ENCODE data around the gene PRODH2. TPM values are rescaled to one million over a fixed set of nuclear protein-coding genes. Genes with fewer than 3 reads are reported as not detected.

PRODH2 gene
- total and polyA plus RNA-seq, 10 of the 15 experiments (the other 5 are each of a cell fraction or from before 2014, with no cell fraction given): 0.07 TPM; not detected in 9

GRCh38 chr19:35753634-35754369 lies 58.8 kb downstream of the PRODH2 start:
- POLR2A ChIA-PET: no interaction called here
- no peak overlapping the region for H3K4me2 ChIP-seq (ENCODE audit: control insufficient read depth, insufficient read depth)
- peaks cover 12% of the 10 kb centered on the region for H3K4me1 ChIP-seq (ENCODE audit: control insufficient read depth, insufficient read depth, low read length)
- FAIRE-seq: no peak
- CTCF ChIA-PET: no interaction called here
- H4K20me1 ChIP-seq (ENCODE audit: control insufficient read depth, insufficient read depth): no peaks in the 10 kb centered on the region
- H3K27ac ChIP-seq (ENCODE audit: control insufficient read depth, insufficient read depth): no peak overlapping the region
- ATAC-seq: no peak
- DNase-seq (ENCODE audit: low read depth, low spot score): no peak
- no peak overlapping the region for H3K4me3 ChIP-seq
- RAD21 ChIA-PET (ENCODE audit: unreplicated experiment): no interaction called here
- TF ChIP-seq ATF7 (IDR thresholded peaks at IDR 0.05; ENCODE audit: low read depth) (no peak), HDAC6 (IDR thresholded peaks at IDR 0.05; ENCODE audit: unreplicated experiment) (no peak)
- no TSS peak for BruUV-seq (replicated peaks)
- SMC1A ChIA-PET (ENCODE audit: uncharacterized antibody, unreplicated experiment): no interaction called here
- no peak overlapping the region for H3K9ac ChIP-seq (ENCODE audit: control insufficient read depth, insufficient read depth, low read length)
- H3K36me3 ChIP-seq (ENCODE audit: control insufficient read depth in 2 of 2, insufficient read depth in 2 of 2, low read length in 1 of 2): peaks cover 0 to 2% of the 10 kb centered on the region in 2 experiments; a peak in 2 of 4 replicates
- 89% methylated on average over 20 of the region's 20 CpGs for WGBS (ENCODE audit: insufficient coverage, insufficient replicate concordance, low lambda C conversion rate, missing lambda C conversion rate)
- intact Hi-C loops (cut with micrococcal nuclease; ENCODE audit: unreplicated experiment): no loop called here
- in situ Hi-C loops (cut with MboI): no loop called here
- H3K79me2 ChIP-seq (ENCODE audit: control insufficient read depth, insufficient read depth, low read length): peaks cover 7% of the 10 kb centered on the region
- no peaks in the 10 kb centered on the region for H3K9me3 ChIP-seq (replicated peaks; ENCODE audit: control insufficient read depth, insufficient read depth, low read length)
- H3K27me3 ChIP-seq (replicated peaks in 1 of 2; ENCODE audit: control insufficient read depth in 2 of 2, insufficient read depth in 2 of 2, low read length in 1 of 2): no peaks in the 10 kb centered on the region
- no peak overlapping the region for H2AFZ ChIP-seq (ENCODE audit: control insufficient read depth, low read depth, low read length)

DNA sequence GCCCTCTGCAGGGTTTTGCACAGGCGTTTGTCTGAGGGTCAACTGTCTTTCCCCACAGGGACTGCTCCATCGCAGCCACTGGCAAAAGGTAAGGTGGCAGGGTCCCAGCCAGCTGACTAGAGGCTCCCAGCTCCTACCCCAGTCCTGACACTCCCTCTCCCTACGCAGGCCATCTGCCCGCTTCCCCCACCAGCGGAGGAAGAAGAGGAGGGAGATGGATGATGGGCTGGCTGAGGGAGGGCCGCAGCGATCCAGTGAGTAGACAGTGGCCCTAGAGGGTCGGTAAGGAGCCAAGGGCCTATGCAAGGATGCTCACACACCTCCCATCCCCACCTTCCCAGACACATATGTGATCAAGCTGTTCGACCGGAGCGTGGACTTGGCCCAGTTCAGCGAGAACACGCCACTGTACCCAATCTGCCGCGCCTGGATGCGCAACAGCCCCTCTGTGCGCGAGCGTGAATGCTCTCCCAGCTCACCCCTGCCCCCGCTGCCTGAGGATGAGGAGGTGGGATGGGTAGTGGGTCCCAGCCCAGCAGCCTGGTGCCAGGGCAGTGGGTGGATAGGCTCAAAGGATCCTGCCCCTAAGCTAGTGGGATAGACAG lies 59.8 kb downstream of the PRODH2 start:
- Histone ChIP-seq H2AFZ (ENCODE audit: control insufficient read depth, low read depth, low read length) (no peak overlapping the region), H3K4me1 (ENCODE audit: control insufficient read depth, insufficient read depth, low read length) (peaks cover 11% of the 10 kb centered on the region), H3K27ac (ENCODE audit: control insufficient read depth, insufficient read depth) (no peak overlapping the region), H3K36me3 (ENCODE audit: control insufficient read depth in 2 of 2, insufficient read depth in 2 of 2, low read length in 1 of 2) (peaks cover 0 to 2% of the 10 kb centered on the region in 2 experiments; a peak in 2 of 4 replicates), H3K4me2 (ENCODE audit: control insufficient read depth, insufficient read depth) (no peak overlapping the region), H3K9ac (ENCODE audit: control insufficient read depth, insufficient read depth, low read length) (no peak overlapping the region), H3K4me3 (no peak overlapping the region), H3K9me3 (replicated peaks; ENCODE audit: control insufficient read depth, insufficient read depth, low read length) (no peaks in the 10 kb centered on the region), H3K27me3 (replicated peaks in 1 of 2; ENCODE audit: control insufficient read depth in 2 of 2, insufficient read depth in 2 of 2, low read length in 1 of 2) (no peaks in the 10 kb centered on the region), H3K79me2 (ENCODE audit: control insufficient read depth, insufficient read depth, low read length) (peaks cover 3% of the 10 kb centered on the region), H4K20me1 (ENCODE audit: control insufficient read depth, insufficient read depth) (no peaks in the 10 kb centered on the region)
- RAD21 ChIA-PET (ENCODE audit: unreplicated experiment): no interaction called here
- BruUV-seq (replicated peaks): no TSS peak
- intact Hi-C loops (cut with micrococcal nuclease; ENCODE audit: unreplicated experiment): no loop called here
- SMC1A ChIA-PET (ENCODE audit: uncharacterized antibody, unreplicated experiment): no interaction called here
- in situ Hi-C loops (cut with MboI): no loop called here
- FAIRE-seq (no peak), ATAC-seq (no peak), DNase-seq (ENCODE audit: low read depth, low spot score) (no peak)
- WGBS (ENCODE audit: insufficient coverage, insufficient replicate concordance, low lambda C conversion rate, missing lambda C conversion rate): 94% methylated on average over 20 of the region's 20 CpGs
- CTCF ChIA-PET: interaction anchor here (1.8 kb wide), 1 partner anchor 50 kb away, joined by 5 read pairs; no protein-coding TSS in a partner anchor
- POLR2A ChIA-PET: no interaction called here
- no peak for TF ChIP-seq HSF1 (IDR thresholded peaks at IDR 0.05; ENCODE audit: low read depth, low read length)
- no peak for TF ChIP-seq CBFB (IDR thresholded peaks at IDR 0.05; ENCODE audit: low read depth)
- TF ChIP-seq FOS (IDR thresholded peaks at IDR 0.05; ENCODE audit: borderline replicate concordance, extremely low read depth, insufficient read length): no peak
- no peak for TF ChIP-seq SP1 (IDR thresholded peaks at IDR 0.05; ENCODE audit: low read depth, low read length)
- no peak for TF ChIP-seq ESRRA (IDR thresholded peaks at IDR 0.05; ENCODE audit: low read length)
- TF ChIP-seq SUZ12 (IDR thresholded peaks at IDR 0.05; ENCODE audit: unreplicated experiment): no peak
- TF ChIP-seq, protein P1, sequence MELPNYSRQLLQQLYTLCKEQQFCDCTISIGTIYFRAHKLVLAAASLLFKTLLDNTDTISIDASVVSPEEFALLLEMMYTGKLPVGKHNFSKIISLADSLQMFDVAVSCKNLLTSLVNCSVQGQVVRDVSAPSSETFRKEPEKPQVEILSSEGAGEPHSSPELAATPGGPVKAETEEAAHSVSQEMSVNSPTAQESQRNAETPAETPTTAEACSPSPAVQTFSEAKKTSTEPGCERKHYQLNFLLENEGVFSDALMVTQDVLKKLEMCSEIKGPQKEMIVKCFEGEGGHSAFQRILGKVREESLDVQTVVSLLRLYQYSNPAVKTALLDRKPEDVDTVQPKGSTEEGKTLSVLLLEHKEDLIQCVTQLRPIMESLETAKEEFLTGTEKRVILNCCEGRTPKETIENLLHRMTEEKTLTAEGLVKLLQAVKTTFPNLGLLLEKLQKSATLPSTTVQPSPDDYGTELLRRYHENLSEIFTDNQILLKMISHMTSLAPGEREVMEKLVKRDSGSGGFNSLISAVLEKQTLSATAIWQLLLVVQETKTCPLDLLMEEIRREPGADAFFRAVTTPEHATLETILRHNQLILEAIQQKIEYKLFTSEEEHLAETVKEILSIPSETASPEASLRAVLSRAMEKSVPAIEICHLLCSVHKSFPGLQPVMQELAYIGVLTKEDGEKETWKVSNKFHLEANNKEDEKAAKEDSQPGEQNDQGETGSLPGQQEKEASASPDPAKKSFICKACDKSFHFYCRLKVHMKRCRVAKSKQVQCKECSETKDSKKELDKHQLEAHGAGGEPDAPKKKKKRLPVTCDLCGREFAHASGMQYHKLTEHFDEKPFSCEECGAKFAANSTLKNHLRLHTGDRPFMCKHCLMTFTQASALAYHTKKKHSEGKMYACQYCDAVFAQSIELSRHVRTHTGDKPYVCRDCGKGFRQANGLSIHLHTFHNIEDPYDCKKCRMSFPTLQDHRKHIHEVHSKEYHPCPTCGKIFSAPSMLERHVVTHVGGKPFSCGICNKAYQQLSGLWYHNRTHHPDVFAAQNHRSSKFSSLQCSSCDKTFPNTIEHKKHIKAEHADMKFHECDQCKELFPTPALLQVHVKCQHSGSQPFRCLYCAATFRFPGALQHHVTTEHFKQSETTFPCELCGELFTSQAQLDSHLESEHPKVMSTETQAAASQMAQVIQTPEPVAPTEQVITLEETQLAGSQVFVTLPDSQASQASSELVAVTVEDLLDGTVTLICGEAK (IDR thresholded peaks at IDR 0.05; ENCODE audit: borderline replicate concordance): no peak
